SIG-M5 treated with dmso at 0.1 percent for 504 hours (cell line): ENCODE data around the gene NPPC.
"Not testable (repeated sequence)": the region's sequence is repeated elsewhere in the genome, so short reads cannot be mapped to it uniquely, and the experiment has no call there.

Experiments used
- DNase-seq: peaks from one replicate; lab custom pipeline; 2025; ENCODE audit not compliant: unreplicated experiment; lab: John Stamatoyannopoulos, UW

The NPPC gene

GRCh38 chr2:231922311-231923009 lies 3.7 kb downstream of the NPPC start:
- DNase-seq = no peak

DNA sequence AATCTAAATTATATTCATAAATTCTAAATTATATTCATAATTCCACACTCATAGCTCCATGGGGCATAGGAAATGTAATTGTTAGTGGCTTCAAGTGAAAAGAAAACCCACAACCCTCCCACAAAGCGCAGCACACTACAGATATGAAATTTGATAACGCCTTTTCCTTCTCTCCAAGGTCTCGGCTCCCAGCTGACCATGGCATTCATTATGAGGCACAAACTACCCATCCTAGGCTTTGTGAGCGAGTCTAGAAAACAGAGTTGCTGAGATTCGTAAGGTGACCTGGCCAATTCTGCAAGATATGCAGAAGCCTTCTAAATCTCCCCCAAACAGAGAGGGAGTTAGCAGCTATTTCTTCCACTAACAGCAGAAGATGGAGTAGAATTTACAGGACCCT lies 5.4 kb downstream of the NPPC start:
- no peak for DNase-seq

GRCh38 chr2:231920366-231920765 lies 5.8 kb downstream of the NPPC start:
- no peak for DNase-seq

GRCh38 chr2:231919341-231920035 lies 6.7 kb downstream of the NPPC start:
- no peak for DNase-seq

- no peak for DNase-seq
Measured at GRCh38 chr2:231918501-231919330, 7.5 kb downstream of the NPPC start.

DNA sequence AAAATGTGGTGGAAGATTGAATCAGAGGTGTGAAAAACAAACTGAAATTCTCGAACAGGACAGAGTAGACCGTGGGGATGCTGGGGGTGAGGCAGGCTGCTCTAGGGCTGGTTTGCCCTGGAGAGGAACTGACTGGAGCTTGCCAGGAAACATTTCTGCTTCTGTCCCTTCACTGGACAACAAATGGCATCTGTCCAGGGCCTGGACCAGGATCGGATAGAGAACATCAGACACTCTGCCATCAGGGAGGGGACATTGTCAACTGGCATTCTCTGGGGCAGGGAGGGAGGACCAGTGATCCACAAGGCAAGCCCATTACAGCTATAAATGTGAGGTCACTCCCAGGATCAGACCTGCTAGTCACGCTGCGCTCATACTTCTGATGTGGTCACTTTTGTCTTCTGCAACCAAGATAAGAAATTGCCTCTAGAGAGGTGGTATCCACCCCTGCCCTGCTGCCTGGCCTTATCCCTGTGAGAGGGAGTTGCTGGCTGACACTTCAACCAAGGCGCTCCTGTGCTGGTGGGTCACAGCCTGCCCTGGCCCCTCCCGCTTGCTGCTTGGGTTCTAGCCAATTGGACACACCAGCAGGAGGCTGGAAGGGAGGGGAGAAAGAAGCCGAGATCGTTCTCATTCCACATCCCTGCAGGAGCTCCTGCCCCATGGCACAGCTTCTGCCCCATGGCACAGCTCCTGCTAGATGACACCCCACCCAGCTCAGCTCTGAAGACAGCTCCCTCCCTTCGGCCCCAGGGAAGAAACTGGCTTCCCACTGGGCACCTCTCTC lies 8.7 kb downstream of the NPPC start:
- DNase-seq = no peak

- DNase-seq = no peak
Measured at GRCh38 chr2:231914077-231914690, 12.0 kb downstream of the NPPC start.

DNA sequence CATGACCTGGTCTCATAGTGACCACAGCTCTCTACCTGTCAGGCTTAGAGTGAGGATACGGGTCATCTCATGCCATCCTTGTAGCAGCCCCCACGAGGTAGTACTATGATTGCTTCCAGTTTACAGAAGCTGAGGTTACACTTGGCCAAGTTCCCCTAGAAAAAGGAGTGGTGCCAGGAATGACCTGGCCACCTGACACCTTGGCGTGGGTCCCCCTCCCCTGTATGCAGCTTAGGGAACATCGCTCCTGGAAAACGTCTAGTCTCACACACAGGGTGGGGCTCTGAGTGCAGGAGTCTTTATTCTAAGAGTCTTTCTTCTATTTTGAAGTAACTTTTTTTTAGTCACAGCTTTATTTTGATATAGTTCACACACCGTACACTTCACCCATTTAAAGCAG lies 14.8 kb downstream of the NPPC start:
- DNase-seq = no peak

DNA sequence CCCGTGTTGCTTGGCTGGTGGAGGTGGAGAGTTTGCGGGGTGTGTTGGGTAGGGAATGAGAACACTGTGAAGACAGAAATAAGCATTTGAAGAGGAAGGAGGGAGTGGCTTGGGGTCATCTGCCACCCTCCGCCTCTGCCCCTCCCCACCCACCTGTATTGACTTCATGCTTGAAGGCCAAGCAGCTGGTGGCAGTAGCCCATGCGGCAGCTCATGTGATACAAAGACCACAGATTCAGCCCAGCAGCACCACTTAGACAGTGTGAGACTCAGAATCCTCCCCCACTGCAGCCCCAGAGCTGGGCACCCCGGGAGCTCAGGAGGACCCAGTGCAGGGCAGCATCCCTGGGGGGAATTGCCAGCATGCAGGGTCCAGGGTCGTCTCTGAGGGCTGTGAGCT lies 15.4 kb downstream of the NPPC start:
- no peak for DNase-seq

GRCh38 chr2:231910161-231910560 lies 16.0 kb downstream of the NPPC start:
- not testable (repeated sequence) for DNase-seq

DNA sequence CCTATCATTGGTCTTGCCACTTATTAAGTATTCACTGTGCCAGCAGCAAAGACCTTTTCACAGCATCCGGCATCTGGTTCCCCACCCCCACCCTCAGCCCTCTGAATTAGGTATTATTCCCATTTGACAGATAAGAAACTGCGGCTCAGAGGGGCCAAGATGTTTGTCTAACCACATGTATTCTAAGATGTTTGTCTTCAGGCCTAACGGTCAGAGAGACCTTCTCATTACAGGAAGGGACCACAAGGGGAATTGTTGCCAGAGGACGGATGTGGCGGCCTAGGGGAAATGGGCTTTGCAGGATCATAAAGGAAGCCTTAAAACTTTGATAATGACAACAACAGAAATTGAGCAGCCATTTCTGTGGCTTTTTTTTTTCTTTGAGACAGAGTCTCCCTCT lies 16.6 kb downstream of the NPPC start:
- DNase-seq = no peak

DNA sequence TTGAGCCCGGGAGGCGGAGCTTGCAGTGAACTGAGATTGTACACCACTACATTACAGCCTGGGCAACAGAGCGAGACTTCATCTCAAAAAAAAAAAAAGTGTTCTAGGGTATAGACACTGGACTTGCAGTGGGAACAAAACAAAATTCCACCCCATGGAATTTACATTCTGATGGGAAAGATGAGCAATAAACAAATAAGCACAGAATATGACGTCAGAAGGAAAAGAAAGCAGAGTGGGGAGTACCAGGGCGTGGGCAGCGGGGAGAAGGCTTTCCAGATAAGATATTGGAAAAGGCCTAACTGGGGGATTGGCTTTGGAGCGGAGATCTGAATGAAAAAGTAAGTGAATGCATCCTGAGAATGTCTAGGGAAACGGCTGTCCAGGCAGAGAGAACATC lies 17.6 kb downstream of the NPPC start:
- no peak for DNase-seq

DNA sequence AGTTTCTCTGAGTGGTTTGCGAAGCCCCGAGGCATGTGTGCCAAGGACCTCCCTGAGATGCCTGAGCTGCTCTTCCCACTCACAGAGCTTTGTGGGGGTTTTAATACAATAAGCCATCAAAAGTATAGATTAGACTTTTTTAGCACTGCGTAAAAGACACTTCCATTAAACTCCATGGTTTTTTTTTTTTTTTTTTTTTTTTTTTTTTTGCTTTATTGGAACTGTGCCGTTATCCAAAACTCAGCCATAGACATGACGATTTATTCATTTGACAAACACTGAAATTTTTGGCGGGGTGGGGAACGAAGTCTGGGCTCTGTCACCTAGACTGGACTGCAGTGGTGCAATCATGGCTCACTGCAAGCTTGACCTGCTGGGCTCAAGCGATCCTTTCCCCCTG lies 18.4 kb downstream of the NPPC start:
- no peak for DNase-seq

- no peak for DNase-seq
Measured at GRCh38 chr2:231905026-231905425, 21.2 kb downstream of the NPPC start.

DNA sequence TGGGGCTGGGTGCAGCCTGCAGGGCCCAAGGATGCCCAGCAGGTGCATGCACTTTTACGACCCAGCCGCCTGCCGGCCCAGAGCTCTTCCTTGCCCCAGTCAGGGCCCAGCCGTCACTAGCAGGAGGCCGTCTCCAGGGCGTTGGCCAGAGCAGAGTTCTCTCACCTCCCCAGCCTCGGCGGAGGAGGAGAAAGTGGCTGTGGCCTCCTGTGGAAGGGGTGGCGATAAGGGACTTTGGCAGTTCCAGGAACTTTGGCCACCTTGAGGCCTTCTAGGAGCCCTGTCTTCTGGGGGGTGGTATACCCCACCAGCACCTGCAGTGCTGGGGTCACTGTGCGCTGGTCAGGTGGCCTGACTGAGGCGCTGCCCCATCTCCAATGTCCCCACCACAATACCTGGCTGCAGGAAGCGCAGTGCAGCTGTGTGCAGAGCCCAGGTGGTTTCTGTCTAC lies 22.0 kb downstream of the NPPC start:
- DNase-seq = no peak

DNA sequence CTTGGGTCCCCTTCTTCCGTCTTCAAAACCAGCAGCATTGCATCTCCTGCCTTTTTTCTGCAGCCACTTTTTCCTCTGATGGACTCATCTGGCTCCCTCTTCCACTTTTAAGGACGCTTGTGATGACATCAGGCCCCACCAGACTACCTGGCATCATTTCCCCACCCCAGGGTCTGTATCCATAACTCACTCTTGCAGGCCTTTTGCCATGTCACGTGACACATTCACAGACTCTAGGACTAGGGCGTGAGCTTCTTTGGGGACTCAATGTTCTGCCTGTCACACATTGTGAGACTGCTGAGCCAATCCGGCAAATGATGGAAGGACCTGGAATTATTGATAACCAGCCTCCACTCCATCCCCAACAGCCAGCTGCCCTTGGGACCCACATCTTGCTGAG lies 23.6 kb downstream of the NPPC start:
- no peak for DNase-seq

DNA sequence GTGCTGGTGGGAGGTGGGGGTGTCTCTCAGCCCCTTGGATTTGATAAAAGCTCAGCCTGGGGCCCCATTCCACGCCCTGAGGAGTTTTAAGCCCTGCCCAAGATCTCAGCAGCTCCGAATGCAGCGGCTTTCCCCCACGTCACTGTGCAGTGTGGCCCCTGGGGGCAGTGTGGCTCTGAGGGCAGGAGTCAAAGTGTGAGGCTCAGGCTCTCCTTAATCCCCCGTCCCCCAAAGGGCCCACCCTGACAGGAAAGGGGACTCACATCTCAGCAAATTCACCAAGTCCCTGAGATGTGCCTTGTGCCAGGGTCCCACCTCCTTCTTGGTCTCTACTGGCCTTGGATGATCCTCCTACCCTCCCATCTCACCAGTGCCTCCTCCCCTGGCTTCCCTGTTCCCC lies 25.2 kb downstream of the NPPC start:
- no peak for DNase-seq

DNA sequence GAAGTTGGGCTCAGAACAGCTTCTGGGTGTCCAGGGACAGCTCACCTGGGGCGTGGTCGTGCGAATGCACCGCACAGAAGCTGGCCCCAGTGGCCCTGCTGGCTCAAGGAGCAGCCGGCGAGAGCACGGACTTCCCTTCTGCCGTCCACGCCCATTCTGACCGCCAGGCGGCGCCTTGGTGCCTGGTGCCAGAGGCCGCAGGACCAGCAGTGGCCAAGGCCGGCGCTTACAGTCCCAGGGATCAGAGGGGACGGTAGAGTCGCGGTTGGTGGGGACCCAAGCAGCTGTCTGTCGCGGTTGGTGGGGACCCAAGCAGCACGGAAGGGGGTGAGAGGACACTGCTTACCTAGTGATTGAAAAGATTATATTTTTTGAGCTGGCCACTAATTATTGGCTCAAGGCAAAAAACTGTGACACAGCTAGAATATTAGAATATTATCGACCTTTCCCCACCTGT lies 25.7 kb downstream of the NPPC start:
- peak; percentile 45 for DNase-seq

DNA sequence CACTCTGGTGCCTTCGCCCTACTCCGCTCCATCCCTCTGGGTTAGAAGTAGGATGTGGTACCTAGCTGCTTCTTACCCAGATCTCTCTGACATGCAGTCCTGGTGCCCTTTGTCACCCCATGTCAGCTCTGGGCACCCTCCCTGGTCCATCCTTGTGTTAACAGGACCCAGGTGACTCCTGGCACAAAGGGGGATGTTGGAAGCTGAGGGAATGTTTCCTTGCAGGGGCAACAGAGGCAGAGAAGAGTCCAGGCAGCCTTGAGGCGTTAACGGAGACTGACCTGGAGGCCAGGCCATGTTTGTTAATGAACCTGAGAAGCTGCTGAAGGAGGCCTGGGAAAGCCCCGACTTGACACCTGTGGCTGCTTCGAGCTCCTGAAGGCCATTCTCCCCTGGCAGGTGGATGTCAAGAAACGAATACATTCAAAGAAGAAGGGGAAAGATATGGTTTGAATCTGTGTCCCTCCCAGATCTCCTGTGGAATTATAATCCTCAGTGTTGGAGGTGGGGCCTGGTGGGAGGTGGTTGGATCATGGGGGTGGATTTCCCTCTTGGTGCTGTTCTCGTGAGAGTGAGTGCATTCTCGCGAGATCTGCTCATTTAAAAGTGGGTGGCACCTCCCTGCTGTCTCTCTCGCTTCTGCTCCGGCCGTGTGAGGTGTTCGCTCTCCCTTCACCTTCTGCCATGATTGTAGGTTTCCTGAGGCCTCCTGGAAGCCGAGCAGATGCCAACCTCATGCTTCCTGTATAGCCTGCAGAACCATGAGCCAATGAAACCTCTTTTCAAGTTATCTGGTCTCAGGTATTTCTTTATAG lies 31.4 kb downstream of the NPPC start:
- DNase-seq = no peak

GRCh38 chr2:231891514-231891905 lies 34.7 kb downstream of the NPPC start:
- DNase-seq = no peak
